ENCODE measurements around the gene ZBTB44.
"Not testable (repeated sequence)": the region's sequence is repeated elsewhere in the genome, so short reads cannot be mapped to it uniquely, and the experiment has no call there.

ZBTB44 gene

DNA sequence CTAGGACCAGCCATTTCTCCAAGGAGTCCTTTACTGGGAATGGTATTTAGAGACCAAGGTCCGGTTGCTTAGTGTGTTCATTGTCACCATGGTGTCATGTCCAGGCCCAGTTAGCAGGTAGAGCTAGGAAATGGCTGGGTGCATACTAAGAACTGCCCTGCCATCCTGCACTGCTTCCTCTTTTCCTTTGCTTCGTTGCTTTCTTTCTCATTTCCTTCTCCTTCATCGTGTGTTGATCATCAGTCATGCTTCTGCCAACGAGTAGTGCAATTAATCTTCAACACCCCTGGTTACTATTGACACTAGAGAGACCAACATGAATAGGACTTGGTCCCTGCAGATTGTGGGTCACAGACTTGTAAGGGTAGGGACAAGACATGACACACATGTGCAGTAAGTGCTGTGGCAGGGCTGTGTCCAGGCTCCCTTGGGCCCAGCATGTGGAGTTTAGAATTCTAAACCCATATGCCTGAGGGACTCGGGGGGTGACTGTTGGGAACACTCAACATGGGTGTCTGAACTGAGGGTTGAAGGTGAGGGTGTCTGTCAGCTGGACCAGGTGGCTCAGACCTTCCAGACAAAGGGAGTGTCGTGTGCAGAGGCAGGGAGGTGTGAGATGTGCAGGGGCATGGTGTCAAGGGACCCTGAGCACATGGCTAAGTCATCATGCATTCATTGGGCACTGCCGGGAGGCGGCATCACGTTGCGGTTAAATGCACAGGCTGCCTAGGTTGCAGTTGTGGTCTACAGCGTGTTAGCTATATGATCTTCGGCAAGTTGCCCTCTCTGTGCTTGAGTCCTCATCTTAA is 112.5 kb downstream of the ZBTB44 start:
- FAIRE-seq (no peak), DNase-seq (ENCODE audit: insufficient read length, low spot score) (no peak)

- no peak for FAIRE-seq
Measured at GRCh38 chr11:130201026-130201425, 113.7 kb downstream of the ZBTB44 start.

GRCh38 chr11:130199792-130200191 is 114.9 kb downstream of the ZBTB44 start:
- DNase-seq (ENCODE audit: insufficient read length, low spot score) = no peak
- FAIRE-seq = no peak

More at GRCh38 chr11:130201026-130201425, 113.7 kb downstream of the ZBTB44 start:
- DNase-seq (ENCODE audit: insufficient read length, low spot score) = no peak

DNA sequence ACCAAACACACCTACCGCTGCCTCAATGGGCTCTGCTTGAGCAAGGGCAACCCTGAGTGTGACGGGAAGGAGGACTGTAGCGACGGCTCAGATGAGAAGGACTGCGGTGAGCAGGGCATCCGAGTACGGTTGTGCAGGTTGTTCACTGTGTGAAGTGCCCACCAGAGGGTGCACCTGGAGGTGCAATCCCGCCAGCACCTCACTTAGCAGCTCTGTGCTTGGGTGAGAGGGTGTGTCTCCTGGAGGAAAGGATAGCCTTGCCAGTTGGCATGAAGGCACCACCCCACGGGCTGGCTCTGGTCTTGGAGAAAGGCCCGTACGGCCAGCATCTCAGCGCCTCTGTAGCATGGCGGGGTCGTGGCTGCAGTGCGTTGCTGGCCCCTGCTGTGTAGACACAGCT is 115.8 kb downstream of the ZBTB44 start:
- FAIRE-seq (no peak), DNase-seq (ENCODE audit: insufficient read length, low spot score) (no peak)

DNA sequence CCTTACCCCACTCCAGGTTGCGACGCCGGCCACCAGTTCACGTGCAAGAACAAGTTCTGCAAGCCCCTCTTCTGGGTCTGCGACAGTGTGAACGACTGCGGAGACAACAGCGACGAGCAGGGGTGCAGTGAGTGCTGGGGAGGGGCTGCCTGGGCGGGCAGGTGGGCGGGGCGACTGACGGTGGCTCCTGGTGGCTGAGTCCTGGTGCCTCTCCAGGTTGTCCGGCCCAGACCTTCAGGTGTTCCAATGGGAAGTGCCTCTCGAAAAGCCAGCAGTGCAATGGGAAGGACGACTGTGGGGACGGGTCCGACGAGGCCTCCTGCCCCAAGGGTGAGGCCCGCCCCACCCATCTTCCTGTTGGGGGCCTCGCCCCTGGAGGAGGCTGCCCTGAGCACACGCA is 116.4 kb downstream of the ZBTB44 start:
- DNase-seq (ENCODE audit: insufficient read length, low spot score) = no peak
- no peak for FAIRE-seq

DNA sequence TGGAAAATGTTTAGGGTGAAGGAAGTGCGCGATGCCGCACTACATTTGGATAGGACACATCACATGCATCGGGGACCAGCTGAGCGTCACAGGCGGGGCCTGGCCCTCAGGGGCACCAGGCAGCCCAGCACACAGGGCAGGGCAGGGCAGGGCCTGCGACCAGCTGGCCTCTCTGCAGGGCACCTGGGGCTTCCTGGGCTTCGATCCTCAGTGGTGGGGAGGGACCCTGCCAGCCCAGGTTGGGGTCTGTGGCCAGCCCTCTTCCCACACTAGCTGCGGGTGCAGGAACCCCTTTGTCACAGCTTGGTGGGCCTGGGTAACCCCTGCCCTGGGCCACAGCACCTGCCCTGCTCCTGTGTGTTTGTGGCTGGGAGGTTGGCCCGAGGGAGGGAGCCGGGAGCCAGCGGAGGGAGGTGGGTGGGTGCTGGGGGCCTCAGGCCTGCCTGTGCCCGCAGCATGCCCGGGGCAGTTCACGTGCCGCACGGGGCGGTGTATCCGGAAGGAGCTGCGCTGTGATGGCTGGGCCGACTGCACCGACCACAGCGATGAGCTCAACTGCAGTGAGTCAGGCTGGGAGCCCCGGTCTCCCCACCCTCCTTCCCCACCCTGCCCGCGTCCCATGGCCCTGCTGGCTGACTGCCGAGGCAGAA is 117.2 kb downstream of the ZBTB44 start:
- DNase-seq (ENCODE audit: insufficient read length, low spot score) = no peak
- no peak for FAIRE-seq

- DNase-seq (ENCODE audit: insufficient read length, low spot score) (no peak), FAIRE-seq (no peak)
Measured at GRCh38 chr11:130194241-130195023, 120.3 kb downstream of the ZBTB44 start.

- FAIRE-seq; DNase-seq (ENCODE audit: insufficient read length, low spot score): not testable (repeated sequence)
Measured at GRCh38 chr11:130193551-130193950, 121.2 kb downstream of the ZBTB44 start.

- FAIRE-seq (no peak), DNase-seq (ENCODE audit: insufficient read length, low spot score) (no peak)
Measured at GRCh38 chr11:130192845-130193267, 121.9 kb downstream of the ZBTB44 start.

DNA sequence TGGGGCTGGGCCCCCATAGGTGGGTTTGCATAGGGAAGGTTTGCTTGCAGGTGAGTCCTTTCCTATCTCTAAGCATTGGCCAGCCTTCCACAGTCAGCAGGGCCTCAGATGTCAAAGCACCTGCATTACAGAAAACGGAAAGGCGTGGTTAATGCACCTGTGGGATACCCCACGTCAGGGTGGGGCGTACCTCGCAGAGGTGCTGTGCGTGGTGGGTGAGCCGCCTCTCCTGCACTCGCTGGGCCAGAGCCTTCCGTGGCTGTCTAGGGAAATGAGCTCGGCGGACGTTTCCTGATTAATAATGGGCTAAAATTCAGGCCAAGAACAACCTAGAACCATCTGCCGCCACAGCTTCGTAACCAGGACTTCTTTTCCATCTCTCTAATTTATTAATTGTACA is 122.8 kb downstream of the ZBTB44 start:
- no peak for FAIRE-seq
- no peak for DNase-seq (ENCODE audit: insufficient read length, low spot score)

- no peak for DNase-seq (ENCODE audit: insufficient read length, low spot score)
- FAIRE-seq = no peak
Measured at GRCh38 chr11:130190371-130190881, 124.3 kb downstream of the ZBTB44 start.

DNA sequence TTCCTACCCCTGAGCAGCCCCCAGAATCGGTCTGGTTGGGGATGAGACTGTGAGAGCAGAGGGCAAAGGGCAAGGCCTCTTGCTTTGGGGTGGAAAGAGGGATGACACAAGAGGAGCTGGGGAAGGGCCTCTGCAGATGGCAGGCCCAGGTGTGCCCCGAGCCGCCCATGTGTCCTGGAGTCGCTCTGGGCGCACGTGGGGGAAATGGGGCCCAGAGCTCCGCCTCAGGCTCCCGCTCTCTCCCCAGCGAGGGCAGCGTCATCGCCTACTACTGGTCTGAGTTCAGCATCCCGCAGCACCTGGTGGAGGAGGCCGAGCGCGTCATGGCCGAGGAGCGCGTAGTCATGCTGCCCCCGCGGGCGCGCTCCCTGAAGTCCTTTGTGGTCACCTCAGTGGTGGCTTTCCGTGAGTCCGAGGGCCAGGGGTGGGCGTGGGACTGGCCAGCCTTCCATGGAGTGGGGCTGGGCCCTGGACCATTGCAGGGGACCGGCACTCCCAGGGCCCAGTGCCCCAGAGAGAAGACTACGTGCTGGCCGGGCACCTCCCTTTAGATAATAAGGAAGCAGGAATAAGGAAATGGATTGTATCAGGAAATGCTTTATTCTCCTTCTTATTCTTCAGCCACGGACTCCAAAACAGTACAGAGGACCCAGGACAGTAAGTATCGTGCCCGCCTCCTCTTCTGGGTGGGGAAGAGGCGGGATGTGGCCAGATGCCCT is 125.1 kb downstream of the ZBTB44 start:
- FAIRE-seq = no peak
- DNase-seq (ENCODE audit: insufficient read length, low spot score) = no peak

GRCh38 chr11:130188585-130189347 is 126.0 kb downstream of the ZBTB44 start:
- FAIRE-seq (no peak), DNase-seq (ENCODE audit: insufficient read length, low spot score) (no peak)

DNA sequence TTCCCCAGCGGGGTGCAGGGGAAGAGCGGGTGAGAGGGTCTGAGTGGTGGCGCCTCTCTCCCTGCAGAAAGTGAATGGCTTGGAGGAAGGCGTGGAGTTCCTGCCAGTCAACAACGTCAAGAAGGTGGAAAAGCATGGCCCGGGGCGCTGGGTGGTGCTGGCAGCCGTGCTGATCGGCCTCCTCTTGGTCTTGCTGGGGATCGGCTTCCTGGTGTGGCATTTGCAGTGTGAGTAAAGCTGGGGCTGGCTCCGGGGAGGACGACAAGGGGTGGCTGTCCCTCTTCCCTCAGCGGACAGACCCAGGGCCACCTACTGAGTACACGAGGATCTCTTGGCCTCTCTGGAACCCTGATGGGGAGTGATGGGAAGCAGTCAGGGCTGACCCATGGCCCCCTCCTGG is 126.7 kb downstream of the ZBTB44 start:
- no peak for DNase-seq (ENCODE audit: insufficient read length, low spot score)
- no peak for FAIRE-seq

DNA sequence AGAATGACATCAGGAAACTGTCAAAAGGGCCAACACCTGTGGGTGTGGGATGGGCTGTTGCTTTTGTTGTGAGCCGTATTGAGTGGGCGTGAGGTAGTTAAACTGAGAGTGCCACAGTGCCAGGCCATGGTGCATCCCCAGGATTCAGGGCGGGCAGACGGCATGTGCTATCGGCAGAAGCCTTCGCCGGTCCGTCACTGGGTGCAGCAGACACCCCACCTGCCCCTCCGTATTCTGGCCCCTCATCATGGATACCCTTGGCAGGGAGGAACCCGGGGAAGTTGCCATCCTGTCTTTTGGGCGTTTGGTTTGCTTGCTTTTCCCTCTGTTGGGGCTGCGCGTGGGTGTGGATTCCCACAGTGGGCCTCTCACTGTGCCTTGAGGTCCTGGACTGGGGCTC is 127.6 kb downstream of the ZBTB44 start:
- FAIRE-seq (no peak), DNase-seq (ENCODE audit: insufficient read length, low spot score) (no peak)

- no peak for FAIRE-seq
- no peak for DNase-seq (ENCODE audit: insufficient read length, low spot score)
Measured at GRCh38 chr11:130183878-130184610, 130.7 kb downstream of the ZBTB44 start.

DNA sequence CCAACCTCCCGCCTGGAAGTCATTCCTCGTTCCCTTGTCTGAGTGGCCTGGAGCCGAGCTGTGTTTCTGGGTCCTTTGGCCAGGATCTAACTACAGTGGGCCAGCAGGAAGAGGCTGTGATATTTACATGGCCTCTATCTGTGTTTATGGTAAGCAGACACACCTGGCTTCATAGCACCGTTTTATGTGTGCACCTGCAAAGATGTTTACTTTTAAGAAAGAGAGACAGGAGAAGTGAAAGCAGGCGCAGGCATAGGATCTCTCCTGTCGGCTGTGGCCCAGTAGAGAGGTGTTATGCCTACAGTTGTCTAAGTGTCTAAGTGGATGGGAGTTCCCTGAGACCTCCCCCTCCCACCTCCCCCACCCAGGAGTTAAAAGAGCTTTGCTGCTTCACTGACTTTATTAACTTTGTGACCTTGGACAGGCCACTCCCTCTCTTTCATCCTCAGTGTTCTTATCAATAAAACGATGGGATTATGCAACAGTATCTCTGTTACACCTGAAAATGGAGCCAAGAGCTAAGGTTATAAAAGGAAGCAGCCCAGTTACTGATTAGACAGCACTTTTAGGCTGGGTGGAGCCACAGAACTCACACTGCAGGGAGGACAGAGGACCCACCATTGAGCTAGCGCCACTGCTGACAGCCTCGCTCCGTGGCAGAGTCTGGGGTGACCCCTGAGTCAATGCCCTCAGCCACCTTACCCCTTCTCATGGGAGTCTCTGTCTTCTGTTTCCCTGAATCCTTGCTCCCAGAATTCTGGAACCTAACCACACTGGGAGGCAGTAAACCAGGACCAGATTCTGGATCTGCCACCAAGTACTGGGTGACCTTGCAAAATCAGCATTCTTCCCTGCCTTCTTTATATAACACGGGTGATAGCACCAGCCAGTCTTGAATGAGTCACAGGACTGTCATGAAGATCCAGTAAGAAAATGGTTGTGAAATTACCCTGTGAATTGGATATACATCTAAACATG is 133.1 kb downstream of the ZBTB44 start:
- DNase-seq (ENCODE audit: insufficient read length, low spot score) = no peak
- FAIRE-seq = peak; percentile 64

GRCh38 chr11:130180896-130181294 is 133.8 kb downstream of the ZBTB44 start:
- no peak for DNase-seq (ENCODE audit: insufficient read length, low spot score)
- no peak for FAIRE-seq

All from GM19239 (cell line).